Measurements from ENCODE around the gene MYO15A. TPM values are rescaled to one million over a fixed set of nuclear protein-coding genes. Genes with fewer than 3 reads are reported as not detected.

The MYO15A gene
- total RNA-seq, 1 experiment from 2014 or later = not detected

DNA sequence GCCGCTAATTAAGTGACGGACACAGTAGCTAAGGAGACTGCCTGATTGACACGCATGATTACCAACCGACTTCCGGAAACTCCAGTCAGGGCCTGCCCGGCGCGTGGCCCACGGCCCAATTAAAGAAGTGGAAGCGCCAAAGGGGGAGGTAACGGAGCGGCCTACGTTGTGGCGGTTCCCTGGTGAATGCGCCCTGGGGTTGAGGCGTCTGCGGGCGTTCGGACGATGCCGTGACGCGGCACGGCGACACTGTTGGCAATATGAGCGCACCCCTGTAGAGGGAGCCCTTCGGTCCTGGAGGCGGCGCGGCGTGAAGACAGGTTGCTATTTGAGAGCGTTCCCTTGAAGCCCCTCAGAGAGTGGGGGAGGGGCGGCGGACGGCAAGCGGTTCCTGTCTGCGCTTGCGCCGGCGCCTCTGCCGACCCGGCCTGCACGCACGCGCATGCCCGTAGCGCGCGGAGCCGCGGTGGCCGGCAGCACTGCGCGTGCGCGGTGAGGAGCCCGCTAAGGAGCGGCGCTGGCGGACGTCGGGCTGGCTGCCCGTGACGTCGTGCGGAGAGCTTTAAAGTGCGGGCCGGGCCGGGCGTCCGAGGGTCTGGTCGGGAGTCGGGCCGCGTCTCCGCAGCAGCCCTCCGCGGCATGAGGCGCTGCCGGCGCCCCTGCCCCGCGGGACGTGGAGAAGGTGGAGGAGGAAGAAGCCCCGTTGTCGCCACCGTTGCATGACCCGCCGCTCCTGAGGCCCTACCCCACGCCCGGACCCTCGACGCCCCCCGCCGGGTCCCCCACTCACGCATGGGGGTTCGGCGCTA, 75.0 kb downstream of the MYO15A start, which contains the start of gene ALKBH5:
TSS of gene ALKBH5 (plus strand) at position 495 of the 809 bp plus-strand sequence. CDS start 416 bp downstream, outside the sequence.
- peak; percentile 99 for DNase-seq (ENCODE audit: low read depth)

DNA sequence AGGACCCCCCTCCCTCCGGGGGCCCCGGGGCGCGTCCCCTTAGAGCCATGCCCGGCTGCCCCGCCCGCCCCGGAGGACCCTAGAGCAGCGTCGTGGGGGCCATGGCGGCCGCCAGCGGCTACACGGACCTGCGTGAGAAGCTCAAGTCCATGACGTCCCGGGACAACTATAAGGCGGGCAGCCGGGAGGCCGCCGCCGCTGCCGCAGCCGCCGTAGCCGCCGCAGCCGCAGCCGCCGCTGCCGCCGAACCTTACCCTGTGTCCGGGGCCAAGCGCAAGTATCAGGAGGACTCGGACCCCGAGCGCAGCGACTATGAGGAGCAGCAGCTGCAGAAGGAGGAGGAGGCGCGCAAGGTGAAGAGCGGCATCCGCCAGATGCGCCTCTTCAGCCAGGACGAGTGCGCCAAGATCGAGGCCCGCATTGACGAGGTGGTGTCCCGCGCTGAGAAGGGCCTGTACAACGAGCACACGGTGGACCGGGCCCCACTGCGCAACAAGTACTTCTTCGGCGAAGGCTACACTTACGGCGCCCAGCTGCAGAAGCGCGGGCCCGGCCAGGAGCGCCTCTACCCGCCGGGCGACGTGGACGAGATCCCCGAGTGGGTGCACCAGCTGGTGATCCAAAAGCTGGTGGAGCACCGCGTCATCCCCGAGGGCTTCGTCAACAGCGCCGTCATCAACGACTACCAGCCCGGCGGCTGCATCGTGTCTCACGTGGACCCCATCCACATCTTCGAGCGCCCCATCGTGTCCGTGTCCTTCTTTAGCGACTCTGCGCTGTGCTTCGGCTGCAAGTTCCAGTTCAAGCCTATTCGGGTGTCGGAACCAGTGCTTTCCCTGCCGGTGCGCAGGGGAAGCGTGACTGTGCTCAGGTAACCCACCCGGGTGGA, 75.8 kb downstream of the MYO15A start:
- DNase-seq (ENCODE audit: low read depth) = peak; percentile 38

DNA sequence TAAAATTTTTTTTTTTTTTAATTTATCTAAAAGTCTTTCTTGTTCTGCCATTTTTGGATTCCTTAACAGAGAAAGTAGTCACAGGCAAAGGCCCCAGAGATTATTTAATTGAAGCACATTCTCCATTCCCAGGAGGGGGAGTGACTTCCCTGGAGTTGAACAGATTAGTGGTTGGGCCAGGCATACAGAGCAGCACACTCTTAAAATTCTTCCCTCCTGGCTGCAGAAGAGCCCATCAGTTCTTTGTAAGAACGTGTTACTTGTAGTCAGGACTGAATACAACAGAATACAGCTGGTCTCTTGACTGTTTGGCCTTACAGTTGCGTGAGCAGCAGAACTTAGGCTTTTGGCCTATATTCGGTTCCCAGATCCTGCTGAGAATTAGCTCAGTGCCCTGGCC, 76.8 kb downstream of the MYO15A start:
- peak; percentile 57 for DNase-seq (ENCODE audit: low read depth)

DNA sequence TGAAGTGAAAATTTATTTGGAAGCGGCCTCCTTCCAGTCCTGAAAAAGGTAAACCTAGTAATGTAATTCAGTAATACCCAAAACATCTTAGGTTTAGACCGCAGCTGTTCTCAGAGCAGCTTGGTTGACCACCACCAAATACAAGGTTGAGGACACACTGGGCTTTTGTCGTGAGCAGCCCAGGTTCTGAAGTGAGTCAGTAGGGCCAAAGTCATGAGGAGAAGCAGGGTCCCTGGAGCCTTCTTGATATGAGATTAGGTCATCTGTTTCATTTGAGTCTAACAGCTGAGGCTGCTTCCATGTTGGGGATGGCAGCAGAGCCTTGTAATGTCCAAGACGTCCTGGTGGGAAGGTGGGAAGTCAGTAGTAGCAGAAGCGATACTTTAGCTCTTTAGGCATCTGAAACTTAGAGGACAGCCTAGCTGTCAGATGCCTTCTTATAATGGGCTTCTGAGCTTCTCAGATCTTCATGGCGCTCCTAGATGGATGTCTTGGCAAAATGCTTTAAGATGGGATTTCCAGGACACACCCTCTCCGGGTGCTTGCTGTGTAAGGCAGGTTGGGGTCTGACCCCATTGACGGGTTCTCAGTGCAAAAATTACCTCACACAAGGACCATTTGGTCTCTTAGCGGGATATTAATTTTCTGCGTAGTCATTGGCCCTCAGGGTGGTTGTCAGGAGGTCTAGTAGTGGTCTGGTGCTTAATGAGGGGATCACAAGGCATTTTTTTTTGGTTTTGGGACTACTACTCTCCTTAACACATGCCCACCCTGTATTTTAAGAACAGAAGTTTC, 77.5 kb downstream of the MYO15A start:
- DNase-seq (ENCODE audit: low read depth) = peak; percentile 71

DNA sequence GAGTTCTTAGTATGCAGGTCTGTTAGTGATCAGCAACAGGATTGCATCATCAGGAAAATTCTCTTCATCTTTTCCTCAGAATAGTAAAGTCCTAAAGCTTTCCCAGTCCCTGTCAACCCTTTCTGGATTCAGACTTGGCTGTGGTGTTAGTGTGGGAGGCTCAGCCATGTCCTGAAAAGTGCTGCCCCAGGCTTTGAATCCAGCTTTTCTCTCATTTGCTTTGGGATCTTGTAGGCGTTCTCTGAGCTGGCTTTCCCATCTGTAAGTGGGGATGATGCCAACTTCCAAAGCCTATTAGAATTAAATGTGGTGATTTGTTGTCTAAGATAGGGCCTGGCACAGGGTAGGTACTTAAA, 78.0 kb downstream of the MYO15A start:
- peak; percentile 5 for DNase-seq (ENCODE audit: low read depth)

DNA sequence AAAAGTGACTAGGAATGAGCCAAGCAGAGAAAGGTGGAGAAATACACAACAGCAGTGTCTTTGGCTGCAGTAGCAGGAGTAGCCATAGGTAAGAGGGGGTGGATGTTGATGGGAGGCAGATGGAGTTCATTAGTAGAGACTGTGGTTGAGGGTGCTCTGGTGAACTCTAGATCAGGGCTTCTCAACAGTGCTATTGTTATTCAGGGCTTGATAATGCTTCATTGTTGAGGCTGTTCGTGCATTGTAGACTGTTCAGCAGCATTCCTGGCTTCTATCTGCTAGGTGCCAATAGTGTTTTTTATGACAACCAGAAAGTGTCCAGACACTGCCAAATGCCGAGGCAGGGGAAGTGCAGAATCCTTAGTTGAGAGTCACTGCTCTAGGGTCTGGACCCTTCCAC, 78.7 kb downstream of the MYO15A start:
- DNase-seq (ENCODE audit: low read depth) = no peak

DNA sequence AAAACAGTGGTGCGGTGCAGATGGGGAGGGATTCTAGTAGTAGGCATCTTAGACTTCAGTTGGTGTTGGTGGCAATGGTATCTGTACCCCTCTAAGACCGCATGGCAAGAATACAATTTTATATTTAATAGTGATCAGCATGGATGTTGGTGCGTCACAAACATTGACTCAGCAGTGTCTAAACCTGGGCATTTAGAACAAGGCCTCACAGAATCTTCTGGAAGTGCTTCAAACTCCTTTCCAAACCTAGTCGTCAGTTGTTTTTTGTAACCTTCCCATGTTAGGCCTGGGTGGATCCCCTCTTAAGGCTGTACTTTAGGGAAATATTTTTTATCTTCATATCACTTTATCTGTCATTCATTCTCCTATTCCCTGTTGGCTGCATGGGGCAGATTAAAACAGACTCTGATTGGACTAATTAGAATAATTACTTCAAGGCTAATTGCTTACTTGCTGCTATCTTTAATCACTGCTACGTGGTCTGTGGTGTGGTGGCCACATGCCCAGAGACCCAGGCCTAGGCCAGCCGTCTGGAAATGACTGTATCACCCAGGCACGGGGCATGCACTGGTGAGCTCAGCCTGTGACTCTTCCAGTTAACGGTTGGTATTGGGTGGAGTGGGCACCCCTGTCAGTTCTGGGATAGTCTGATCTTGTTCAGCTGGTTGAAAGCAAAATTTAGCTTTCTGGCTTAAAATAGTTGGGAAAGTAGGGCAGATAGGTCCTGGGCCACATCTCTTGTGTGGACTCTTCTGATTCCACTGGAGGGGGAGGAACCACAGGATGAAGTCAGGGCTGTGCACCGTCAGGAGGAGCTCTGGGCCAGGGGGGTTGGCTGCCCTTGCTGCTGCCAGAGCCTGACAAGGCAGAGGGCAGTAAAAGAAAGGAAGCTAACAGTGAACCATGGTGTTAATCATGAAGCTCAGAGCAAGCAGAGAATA, 79.5 kb downstream of the MYO15A start:
- peak; percentile 74 for DNase-seq (ENCODE audit: low read depth)

DNA sequence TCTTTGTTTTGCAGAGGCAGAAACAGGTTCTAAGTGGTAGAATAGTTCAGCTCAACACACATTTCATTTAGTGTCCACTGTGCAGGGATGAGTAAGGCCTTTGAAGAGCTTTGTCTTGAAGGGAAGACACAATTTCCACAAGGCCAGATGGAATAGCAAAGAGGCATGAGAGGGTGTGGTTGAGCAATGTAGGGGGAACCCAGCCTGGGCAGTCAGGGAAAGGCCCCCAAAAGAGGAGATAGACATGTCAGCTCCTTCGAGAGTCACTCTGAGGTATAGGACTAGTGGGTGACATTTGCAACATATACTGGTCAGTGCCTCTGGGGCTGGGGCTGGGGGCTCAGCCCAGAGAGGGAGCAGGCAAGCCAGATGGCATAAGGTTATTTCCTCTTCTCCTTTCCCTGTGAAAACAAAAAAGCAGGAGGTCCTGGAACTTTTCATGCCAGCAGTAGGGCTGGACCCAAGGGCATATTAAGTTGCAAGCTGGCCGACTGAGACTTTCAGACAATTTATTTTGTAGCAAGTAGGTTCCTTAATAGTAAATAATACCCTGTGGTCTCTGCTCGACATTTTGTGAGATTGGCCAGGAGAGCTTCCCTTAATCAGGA, 82.2 kb downstream of the MYO15A start:
- DNase-seq (ENCODE audit: low read depth) = no peak

DNA sequence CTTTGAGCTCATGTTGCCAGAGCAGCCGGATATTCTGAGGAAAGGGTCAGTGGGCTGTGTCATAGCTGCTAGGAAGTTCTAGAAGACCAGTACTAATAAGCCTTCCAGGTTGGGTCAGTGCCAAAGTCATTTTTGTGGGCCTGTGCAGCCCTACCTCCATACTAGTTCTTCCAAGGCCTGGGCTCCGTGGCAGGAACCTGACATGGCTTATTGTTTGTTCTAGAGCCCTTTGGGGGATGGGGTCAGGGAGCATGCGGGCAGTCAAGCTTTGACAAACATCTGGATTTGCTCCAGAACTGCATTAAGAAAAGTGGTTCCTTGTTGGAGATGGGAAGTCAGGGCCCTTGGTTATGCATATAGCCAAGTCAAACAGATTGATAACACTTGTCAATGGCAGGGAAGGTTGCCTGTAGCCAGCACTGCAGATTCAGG, 82.7 kb downstream of the MYO15A start:
- no peak for DNase-seq (ENCODE audit: low read depth)

DNA sequence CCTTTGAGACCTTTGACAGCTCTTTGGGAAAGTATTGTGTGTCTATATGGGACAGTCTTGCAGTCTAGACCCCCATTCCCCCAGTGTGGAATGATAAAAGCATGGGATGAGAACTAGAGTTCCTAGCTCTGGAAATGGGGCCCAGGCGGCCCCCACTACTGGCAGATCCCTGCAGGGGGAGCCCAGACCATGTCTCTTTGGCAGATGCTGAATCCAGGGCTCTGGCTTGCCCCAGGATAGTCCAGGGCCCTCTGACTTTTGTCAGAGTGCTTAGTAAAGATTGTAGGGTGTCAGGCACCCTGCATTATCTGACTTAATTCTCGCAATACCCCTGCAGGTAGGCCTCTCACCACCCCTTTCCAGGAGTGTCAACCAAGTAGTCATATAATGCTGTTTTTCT, 83.4 kb downstream of the MYO15A start:
- no peak for DNase-seq (ENCODE audit: low read depth)

DNA sequence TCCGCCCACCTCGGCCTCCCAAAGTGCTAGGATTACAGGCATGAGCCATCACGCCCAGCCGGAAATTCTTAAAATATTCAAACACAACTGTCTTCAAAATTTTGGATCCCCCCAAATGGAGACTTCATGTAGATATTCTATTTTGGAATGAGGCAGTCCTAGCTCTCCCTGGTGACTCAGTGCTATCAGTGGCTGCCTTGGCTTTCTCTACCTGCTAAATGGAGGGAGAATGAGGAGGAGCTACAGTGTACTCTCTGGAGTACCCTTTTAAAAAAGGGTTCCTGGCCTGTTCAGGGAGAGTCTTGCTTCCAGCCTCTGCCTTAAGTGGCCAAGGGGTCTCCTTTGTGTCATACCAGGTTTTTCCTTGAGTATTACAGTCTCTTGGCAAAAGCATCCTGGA, 85.8 kb downstream of the MYO15A start:
- no peak for DNase-seq (ENCODE audit: low read depth)

DNA sequence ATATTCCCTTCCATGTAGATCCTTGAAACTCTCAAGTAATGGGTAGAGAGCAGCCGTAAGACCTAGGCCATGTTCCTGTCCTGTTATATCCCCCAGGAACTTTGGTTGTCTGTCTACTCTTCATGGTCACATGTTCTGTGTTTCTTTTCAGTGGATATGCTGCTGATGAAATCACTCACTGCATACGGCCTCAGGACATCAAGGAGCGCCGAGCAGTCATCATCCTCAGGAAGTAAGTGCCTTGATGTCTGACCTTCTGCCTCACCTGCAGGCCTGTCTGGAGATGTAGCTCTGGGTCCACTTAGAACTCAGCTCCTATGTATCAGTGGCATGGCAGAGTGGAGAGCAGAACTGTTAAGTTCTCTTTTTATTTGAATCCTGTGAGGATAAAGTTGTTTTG, 86.2 kb downstream of the MYO15A start:
- no peak for DNase-seq (ENCODE audit: low read depth)

DNA sequence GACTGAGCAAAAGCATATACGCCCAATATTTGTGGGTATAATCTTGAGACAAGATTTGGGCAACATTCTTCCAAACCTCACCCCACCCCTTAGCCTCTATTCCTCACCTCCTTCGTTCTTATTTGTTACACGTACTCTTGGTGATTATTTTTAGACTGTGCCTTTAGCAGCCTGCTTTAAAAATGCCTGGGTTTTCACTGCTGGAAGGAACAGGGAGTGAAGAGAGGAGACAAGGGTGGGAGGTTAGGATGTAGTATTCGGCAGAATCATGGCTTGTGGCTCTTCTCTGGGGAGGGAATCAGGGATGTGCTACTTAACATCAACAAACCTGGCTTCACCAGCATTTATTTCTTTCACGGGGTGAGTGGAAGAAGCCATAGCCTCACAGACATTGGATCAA, 86.7 kb downstream of the MYO15A start:
- no peak for DNase-seq (ENCODE audit: low read depth)

DNA sequence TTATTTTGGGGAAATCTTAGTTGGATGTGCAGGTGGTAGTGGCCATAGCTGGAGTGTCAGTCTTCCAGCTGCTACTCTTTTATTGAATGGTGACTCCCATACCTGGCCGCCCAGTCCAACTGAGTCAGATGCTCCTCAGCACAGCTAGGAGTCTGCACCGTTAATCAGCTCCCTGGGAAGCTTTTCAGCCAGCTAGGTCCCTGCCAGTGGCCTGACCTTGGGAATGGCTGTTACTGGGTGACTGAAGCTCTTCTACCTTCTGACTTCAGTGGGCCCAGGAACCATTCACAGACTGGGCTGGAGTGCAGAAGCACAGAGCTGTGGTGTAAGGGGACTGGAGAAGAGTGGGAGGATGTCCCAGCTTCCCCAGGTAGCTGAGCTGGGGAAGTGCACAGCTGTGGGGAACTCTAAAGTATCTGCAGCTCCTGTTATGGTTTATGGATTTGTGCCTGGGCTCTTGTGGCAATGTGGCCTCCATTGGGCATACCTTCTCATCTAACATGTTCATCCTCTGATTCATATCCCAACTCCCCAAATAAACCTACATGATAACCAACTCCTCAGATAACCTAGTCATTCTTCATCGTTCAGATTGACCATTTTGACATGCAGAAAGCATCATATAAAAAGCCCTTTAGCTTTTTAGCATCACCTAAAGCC, 89.1 kb downstream of the MYO15A start:
- no peak for DNase-seq (ENCODE audit: low read depth)

DNA sequence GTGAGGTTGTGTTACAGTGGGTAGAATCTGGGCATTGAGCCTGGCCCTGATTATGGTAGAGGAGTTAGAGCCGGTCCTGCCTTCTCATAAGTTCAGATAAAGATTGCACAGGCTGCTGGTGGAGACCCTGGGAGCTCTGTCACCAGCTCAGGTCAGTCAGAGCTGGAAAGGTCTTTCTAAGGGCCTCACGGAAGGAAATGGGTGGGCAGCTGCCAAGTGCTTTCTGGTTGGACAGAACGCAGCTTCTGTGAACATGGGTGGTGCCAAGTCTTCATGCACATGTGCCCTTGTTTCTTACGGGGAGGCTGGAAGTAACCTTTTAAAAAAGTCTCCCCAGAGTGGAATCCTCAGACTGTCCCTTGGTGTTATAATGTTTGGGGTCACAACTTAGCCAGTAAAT, 90.0 kb downstream of the MYO15A start:
- DNase-seq (ENCODE audit: low read depth) = no peak

DNA sequence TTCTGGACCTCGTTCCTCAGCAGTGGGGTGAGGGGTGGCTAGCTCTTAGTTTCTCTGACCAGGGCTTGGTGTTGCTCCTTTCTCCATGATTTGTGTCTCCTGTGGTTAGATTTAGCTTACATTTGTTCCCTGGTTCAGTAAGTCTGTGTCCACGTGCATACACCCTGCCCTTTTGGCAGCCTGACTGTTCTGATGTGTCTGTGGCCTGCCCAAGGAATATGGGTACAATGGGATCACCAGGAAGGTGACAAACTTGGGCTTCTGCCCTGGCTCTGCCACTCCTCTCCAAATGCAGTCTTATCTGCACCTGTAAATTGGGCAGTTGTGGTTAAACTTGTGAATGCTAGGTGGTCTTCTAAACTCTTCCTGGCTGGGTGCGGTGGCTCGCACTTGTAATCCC, 92.6 kb downstream of the MYO15A start:
- DNase-seq (ENCODE audit: low read depth) = no peak

DNA sequence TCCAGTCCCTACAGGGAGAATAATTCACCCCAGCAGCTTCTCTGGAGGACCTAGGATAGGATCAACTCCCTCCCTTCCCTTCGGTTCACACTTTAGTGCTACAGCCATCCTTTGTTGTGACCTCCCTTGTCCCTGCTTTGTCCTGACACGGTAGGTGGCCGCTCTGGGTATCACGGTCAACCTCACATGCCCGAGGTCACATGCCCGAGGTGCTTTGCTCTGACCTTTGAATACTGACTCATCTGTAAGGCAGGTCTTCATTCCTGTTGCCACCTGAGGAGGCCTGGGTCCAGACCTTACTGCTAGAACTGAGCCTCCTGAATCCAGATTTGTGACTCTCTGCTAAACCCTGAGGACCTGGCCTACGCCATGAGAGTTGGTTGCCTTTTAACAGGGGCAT, 94.8 kb downstream of the MYO15A start:
- no peak for DNase-seq (ENCODE audit: low read depth)

DNA sequence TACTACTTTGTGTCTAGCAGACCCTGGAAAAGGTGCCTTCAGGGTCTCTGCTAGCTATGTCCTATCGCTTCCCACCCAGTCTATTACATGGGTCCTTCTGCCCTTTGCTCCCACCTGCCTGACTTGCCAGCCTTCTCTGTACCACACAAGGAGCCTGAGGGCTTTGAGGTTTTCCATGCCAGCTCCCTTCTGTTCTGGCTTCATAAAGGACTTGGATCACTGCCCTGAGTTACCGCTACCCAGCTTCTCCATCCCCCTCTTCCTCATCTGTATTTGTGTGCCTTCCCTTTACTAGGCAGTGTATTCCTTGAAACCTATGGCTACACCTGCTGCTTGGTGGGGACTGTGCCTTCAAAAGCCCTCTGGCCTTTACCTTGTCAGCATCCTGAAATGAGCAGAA, 97.3 kb downstream of the MYO15A start:
- no peak for DNase-seq (ENCODE audit: low read depth)

DNA sequence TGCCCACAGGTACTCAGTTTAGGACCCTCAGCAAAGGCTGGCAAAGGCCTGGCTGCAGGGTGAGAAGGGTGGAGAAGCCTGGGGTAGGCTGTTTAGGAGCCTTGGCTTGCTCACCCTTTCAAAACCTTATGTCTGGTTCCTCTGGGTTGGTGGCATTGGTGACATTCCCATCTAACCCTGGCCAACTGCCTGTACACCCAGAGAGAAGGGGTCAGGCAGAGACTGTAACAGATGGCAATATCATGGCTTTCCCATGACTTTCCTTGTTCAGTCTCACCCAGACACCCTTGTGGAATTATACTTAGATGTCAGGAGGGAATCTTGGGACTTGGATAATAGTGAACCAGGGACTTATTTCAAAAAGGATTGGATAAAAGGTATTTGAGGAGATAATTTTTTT, 98.4 kb downstream of the MYO15A start:
- no peak for DNase-seq (ENCODE audit: low read depth)

DNA sequence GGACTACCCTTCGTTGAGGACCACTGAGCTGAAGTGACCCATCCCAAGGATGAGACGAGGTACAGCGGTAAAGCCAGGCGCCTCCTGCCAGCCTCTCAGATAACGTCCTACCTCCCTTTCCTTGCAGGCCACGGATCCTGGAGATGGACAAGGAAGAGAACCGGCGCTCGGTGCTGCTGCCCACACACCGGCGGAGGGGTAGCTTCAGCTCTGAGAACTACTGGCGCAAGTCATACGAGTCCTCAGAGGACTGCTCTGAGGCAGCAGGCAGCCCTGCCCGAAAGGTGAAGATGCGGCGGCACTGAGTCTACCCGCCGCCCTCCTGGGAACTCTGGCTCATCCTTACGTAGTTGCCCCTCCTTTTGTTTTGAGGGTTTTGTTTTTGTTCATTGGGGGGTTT, 99.5 kb downstream of the MYO15A start:
- DNase-seq (ENCODE audit: low read depth) = no peak
